ENCODE results near the gene SDHB. TPM values are rescaled to one million over a fixed set of nuclear protein-coding genes. Genes with fewer than 3 reads are reported as not detected.

Gene SDHB
- total RNA-seq (2016; rRNA removed; fragmentation: Illumina TruSeq; extraction: Trizol) = 142 and 174 TPM in 2 replicates
- total RNA-seq (2016; cell fraction: cytosol; rRNA removed; fragmentation: Illumina TruSeq; extraction: Trizol; ENCODE audit: low read depth) = 51.4 and 55.9 TPM in 2 replicates
- 149 and 181 TPM in 2 replicates for total RNA-seq (2016; cell fraction: insoluble cytoplasmic fraction; rRNA removed; fragmentation: Illumina TruSeq; extraction: Trizol)
- total RNA-seq (2016; cell fraction: membrane; rRNA removed; fragmentation: Illumina TruSeq; extraction: Trizol) = 63.6 and 75.1 TPM in 2 replicates
- 52.4 and 60.7 TPM in 2 replicates for total RNA-seq (2016; cell fraction: nucleus; rRNA removed; fragmentation: Illumina TruSeq; extraction: Trizol)
- 110 and 136 TPM in 2 replicates for polyA plus RNA-seq (2011; rRNA removed)
- polyA plus RNA-seq (2011; cell fraction: cytosol; rRNA removed) = 90.5 and 93.2 TPM in 2 replicates
- 32.8 and 36.9 TPM in 2 replicates for polyA plus RNA-seq (2011; cell fraction: nucleus; rRNA removed)
- 57.3 and 68.1 TPM in 2 replicates for polyA plus RNA-seq (2012)
- polyA plus RNA-seq (2016; cell fraction: cytosol; fragmentation: Illumina TruSeq; extraction: Trizol; ENCODE audit: low read depth) = 39.4 and 46.4 TPM in 2 replicates
- polyA plus RNA-seq (2016; cell fraction: insoluble cytoplasmic fraction; fragmentation: Illumina TruSeq; extraction: Trizol; ENCODE audit: low read depth) = 164 and 177 TPM in 2 replicates
- 45.2 and 45.6 TPM in 2 replicates for polyA plus RNA-seq (2016; cell fraction: membrane; fragmentation: Illumina TruSeq; extraction: Trizol; ENCODE audit: low read depth)
- polyA plus RNA-seq (2016; cell fraction: nucleus; fragmentation: Illumina TruSeq; extraction: Trizol; ENCODE audit: insufficient read depth, low read depth) = 71.0 and 75.4 TPM in 2 replicates
- 49.9 and 135 TPM in 2 replicates for polyA minus RNA-seq (2011; rRNA and poly(A)+ RNA removed; ENCODE audit: low replicate concordance)
- polyA minus RNA-seq (2011; cell fraction: cytosol; rRNA and poly(A)+ RNA removed) = 48.1 and 57.8 TPM in 2 replicates
- 35.9 and 50.1 TPM in 2 replicates for polyA minus RNA-seq (2011; cell fraction: nucleus; rRNA and poly(A)+ RNA removed)
- Bru-seq, nascent RNA = percentile 64 among the genes with signal in this experiment
- percentile 65 among the genes with signal in this experiment for BruChase-seq, experiment 1, labeled RNA remaining after a 6-hour chase
- BruChase-seq, experiment 2, labeled RNA remaining after a 2-hour chase = percentile 59 among the genes with signal in this experiment
- long read RNA-seq, experiment 1, transcript SDHB-201 (8 exons, 1,153 nt) = major isoform, 161 of 169 reads
- long read RNA-seq, experiment 1, partial matches to known transcripts = 6 of 169 reads
- long read RNA-seq, experiment 1, other reads (novel, unspliced or antisense) = 1 of 169 reads
- long read RNA-seq, experiment 2, transcript SDHB-201 (8 exons, 1,153 nt) = major isoform, 103 of 119 reads
- long read RNA-seq, experiment 2, partial matches to known transcripts = 14 of 119 reads
- long read RNA-seq, experiment 2, other reads (novel, unspliced or antisense) = 0 of 119 reads

- FAIRE-seq (peak; percentile 98), DNase-seq (ENCODE audit: low spot score) (peak; percentile 94), ATAC-seq (peak; percentile 98)
- H4K20me1 ChIP-seq (ENCODE audit: insufficient read depth, low read length) = no peaks in the 10 kb centered on the region
- peaks cover 23% of the 10 kb centered on the region for H3K79me2 ChIP-seq (ENCODE audit: insufficient read depth, low read length)
- 7% methylated on average over 3 of the region's 44 CpGs for WGBS (ENCODE audit: low lambda C conversion rate)
- peak within 1 kb of the TSS; percentile 96 for H3K4me2 ChIP-seq (ENCODE audit: low read depth, low read length)
- BruUV-seq (replicated peaks) = no TSS peak
- H3K27me3 ChIP-seq (ENCODE audit: control insufficient read depth in 1 of 2, insufficient read depth in 2 of 2, low read length in 2 of 2) = no peaks in the 10 kb centered on the region; a peak in 1 of 5 replicates
- peaks cover 0 to 3% of the 10 kb centered on the region in 2 experiments; a peak in 1 of 5 replicates for H3K36me3 ChIP-seq (replicated peaks in 1 of 2; ENCODE audit: control insufficient read depth in 1 of 2, insufficient read depth in 2 of 2, low read length in 2 of 2)
- intact Hi-C loops (cut with micrococcal nuclease; ENCODE audit: unreplicated experiment) (no loop called here), in situ Hi-C loops (cut with HindIII; ENCODE audit: extremely low pct_ligation_motif_present, low pct_unique_long_range_greater_than_20kb) (no loop called here)
- H3K4me1 ChIP-seq (ENCODE audit: insufficient read depth, low read length) = peaks cover 45% of the 10 kb centered on the region
- peak within 1 kb of the TSS; percentile 70 for H2AFZ ChIP-seq (ENCODE audit: low read length)
- peak within 1 kb of the TSS; percentile 82 for H3K9ac ChIP-seq (ENCODE audit: insufficient read depth, low read depth, low read length)
- peak within 1 kb of the TSS; percentile 77 to 94 (median 93) for H3K4me3 ChIP-seq (replicated peaks in 1 of 3; ENCODE audit: insufficient read depth in 1 of 3, low read depth in 2 of 3, low read length in 3 of 3)
- H3K9me3 ChIP-seq (ENCODE audit: low read length) = no peaks in the 10 kb centered on the region
- ChIA-PET POLR2A (no interaction called here), CTCF (ENCODE audit: low intra/inter-chr PET ratio, low total read pairs) (no interaction called here)
- H3K27ac ChIP-seq (ENCODE audit: extremely low read length, insufficient read depth, low read length) = peak within 1 kb of the TSS; percentile 75
- TF ChIP-seq JUND (CRISPR knock-in tag; IDR thresholded peaks at IDR 0.05) (peak; percentile 31; the same call in 1 of the 2 replicates), MXI1 (IDR thresholded peaks at IDR 0.05; ENCODE audit: borderline replicate concordance, low read depth, low read length) (peak; percentile 57; the same call in 1 of the 3 replicates), ZNF784 (CRISPR knock-in tag; IDR thresholded peaks at IDR 0.05; ENCODE audit: borderline replicate concordance) (0 out of 2 replicates have a peak, but pooled peaks have one; percentile 24), TRIM22 (IDR thresholded peaks at IDR 0.05) (no peak), HDAC2 (CRISPR knock-in tag; IDR thresholded peaks at IDR 0.05) (no peak; the same call in 1 of the 2 replicates), PHF5A (CRISPR knock-in tag; IDR thresholded peaks at IDR 0.05; ENCODE audit: low read depth, unreplicated experiment) (no peak), ZNF605 (CRISPR knock-in tag; IDR thresholded peaks at IDR 0.05) (peak; percentile 71; the same call in 1 of the 2 replicates), ZNF350 (CRISPR knock-in tag; IDR thresholded peaks at IDR 0.05; ENCODE audit: borderline replicate concordance, low read depth) (peak; percentile 70; the same call in 1 of the 2 replicates), TARDBP (CRISPR knock-in tag; IDR thresholded peaks at IDR 0.05) (peak; percentile 42; the same call in 1 of the 2 replicates), PAX8 (CRISPR knock-in tag; IDR thresholded peaks at IDR 0.05; ENCODE audit: borderline replicate concordance) (no peak), THRA (CRISPR knock-in tag; IDR thresholded peaks at IDR 0.05; ENCODE audit: borderline replicate concordance) (peak; percentile 64), ZNF543 (CRISPR knock-in tag; IDR thresholded peaks at IDR 0.05) (no peak), SP1 (IDR thresholded peaks at IDR 0.05) (no peak), SP1 (CRISPR knock-in tag; IDR thresholded peaks at IDR 0.05) (peak; percentile 64; the same call in 1 of the 2 replicates)
These were observed at the start of gene SDHB for GRCh38 chr1:17053685-17054410. SDHB (minus strand) TSS chr1:17054032; CDS start chr1:17054019, 13 bp downstream.

Measured in HepG2 (cell line).